ENCODE measurements around the gene ELF2.

- TF ChIP-seq CTCF (IDR thresholded peaks at IDR 0.05) (peak in 1 of 3 donors; percentile 63), POLR2A (IDR thresholded peaks at IDR 0.05) (no peak)
Measured at GRCh38 chr4:139099366-139099982, 77.5 kb downstream of the ELF2 start.

All from lower leg skin (tissue), 3 donors.